H9 (cell line): ENCODE results near the gene REV1. TPM values are rescaled to one million over a fixed set of nuclear protein-coding genes. Genes with fewer than 3 reads are reported as not detected.

Experiments used
- DNase-seq: peaks from one replicate; pipeline ENCODE4 v3.0.0-alpha.2; 2017
- H2AFZ ChIP-seq: one replicate; pipeline ENCODE4 v1.6.1; 2013; ENCODE audit warnings: mild to moderate bottlenecking, low read length, control low read depth, moderate library complexity
- H2AK5ac ChIP-seq: 2 replicates; pipeline ENCODE4 v1.6.1; 2013; ENCODE audit warnings: low read length, control low read depth, mixed read lengths; ENCODE audit not compliant: insufficient read length
- H2BK120ac ChIP-seq: one replicate; pipeline ENCODE4 v1.6.1; 2013; ENCODE audit warnings: low read depth, mild to moderate bottlenecking, low read length, control low read depth, inconsistent platforms; ENCODE audit not compliant: poor library complexity, severe bottlenecking
- H2BK12ac ChIP-seq: 2 replicates; pipeline ENCODE4 v1.6.1; 2013; ENCODE audit warnings: low read length, control low read depth, mixed read lengths, low read depth; ENCODE audit not compliant: insufficient read length
- H2BK15ac ChIP-seq: 2 replicates; pipeline ENCODE4 v1.6.1; 2013; ENCODE audit warnings: low read depth, low read length, control low read depth
- H2BK20ac ChIP-seq: one replicate; pipeline ENCODE4 v1.6.1; 2013; ENCODE audit warnings: low read depth, mild to moderate bottlenecking, low read length, control low read depth, inconsistent platforms; ENCODE audit not compliant: poor library complexity, severe bottlenecking
- H2BK5ac ChIP-seq: 2 replicates; pipeline ENCODE4 v1.6.1; 2013; ENCODE audit warnings: low read length, control low read depth, mixed read lengths; ENCODE audit not compliant: insufficient read length
- H3K14ac ChIP-seq: 2 replicates; pipeline ENCODE4 v1.6.1; 2013; ENCODE audit warnings: low read length, control low read depth; ENCODE audit not compliant: insufficient read depth
- H3K18ac ChIP-seq: 2 replicates; pipeline ENCODE4 v1.6.1; 2013; ENCODE audit warnings: low read depth, mild to moderate bottlenecking, mixed read lengths, low read length, control low read depth; ENCODE audit not compliant: insufficient read length
- H3K23ac ChIP-seq: 2 replicates; pipeline ENCODE4 v1.6.1; 2013; ENCODE audit warnings: low read length, control low read depth, mixed read lengths, low read depth; ENCODE audit not compliant: insufficient read length
- H3K23me2 ChIP-seq: 2 replicates; pipeline ENCODE4 v1.6.1; 2013; ENCODE audit warnings: low read depth, mild to moderate bottlenecking, mixed read lengths, low read length, control low read depth; ENCODE audit not compliant: insufficient read length, poor library complexity, severe bottlenecking
- H3K27ac ChIP-seq: 2 replicates; pipeline ENCODE4 v1.5.1; 2013; ENCODE audit warnings: low read length, control low read depth, mixed read lengths, low read depth; ENCODE audit not compliant: insufficient read length
- H3K27me3 ChIP-seq: 2 replicates; pipeline ENCODE4 v1.6.1; 2013; ENCODE audit warnings: low read length, control low read depth, inconsistent platforms; ENCODE audit not compliant: insufficient read depth
- H3K4ac ChIP-seq: 2 replicates; pipeline ENCODE4 v1.6.1; 2013; ENCODE audit warnings: low read depth, mild to moderate bottlenecking, control low read depth, inconsistent platforms, low read length, moderate library complexity
- H3K4me1 ChIP-seq: 2 replicates; pipeline ENCODE4 v1.6.1; 2013; ENCODE audit warnings: low read length, control low read depth, inconsistent platforms; ENCODE audit not compliant: insufficient read depth
- H3K4me2 ChIP-seq: 2 replicates; pipeline ENCODE4 v1.6.1; 2013; ENCODE audit warnings: low read length, control low read depth, mixed read lengths; ENCODE audit not compliant: insufficient read length, insufficient read depth
- H3K56ac ChIP-seq: 2 replicates; pipeline ENCODE4 v1.6.1; 2013; ENCODE audit warnings: low read depth, mild to moderate bottlenecking, mixed read lengths, low read length, control low read depth; ENCODE audit not compliant: insufficient read length
- H3K79me1 ChIP-seq: 2 replicates; pipeline ENCODE4 v1.6.1; 2013; ENCODE audit warnings: low read depth, mild to moderate bottlenecking, moderate library complexity, low read length, control low read depth, inconsistent platforms; ENCODE audit not compliant: insufficient read depth, poor library complexity, severe bottlenecking
- H3K79me2 ChIP-seq: 2 replicates; pipeline ENCODE4 v1.6.1; 2013; ENCODE audit warnings: low read length, control low read depth, inconsistent platforms; ENCODE audit not compliant: insufficient read depth
- H3K9ac ChIP-seq: 2 replicates; pipeline ENCODE4 v1.6.1; 2013; ENCODE audit warnings: low read length, control low read depth, mixed read lengths; ENCODE audit not compliant: insufficient read length; ENCODE audit errors: extremely low read depth
- H3K9me3 ChIP-seq: one replicate; pipeline ENCODE4 v1.6.1; 2013; ENCODE audit warnings: low read depth, low read length, inconsistent platforms; ENCODE audit not compliant: control insufficient read depth
- H3T11ph ChIP-seq: one replicate; pipeline ENCODE4 v1.6.1; 2013; ENCODE audit warnings: mild to moderate bottlenecking, low read length, control low read depth, inconsistent platforms
- H4K20me1 ChIP-seq: one replicate; pipeline ENCODE4 v1.6.1; 2013; ENCODE audit not compliant: control insufficient read depth, insufficient read length, insufficient read depth
- H4K5ac ChIP-seq: 2 replicates; pipeline ENCODE4 v1.6.1; 2013; ENCODE audit warnings: low read depth, mild to moderate bottlenecking, mixed read lengths, low read length, control low read depth; ENCODE audit not compliant: insufficient read length
- H4K8ac ChIP-seq: replicated peaks from 2 replicates; pipeline ENCODE4 v1.6.1; 2013; ENCODE audit warnings: low read length, control low read depth, mixed read lengths, low read depth; ENCODE audit not compliant: insufficient read length
- H4K91ac ChIP-seq: 2 replicates; pipeline ENCODE4 v1.6.1; 2013; ENCODE audit warnings: low read depth, mild to moderate bottlenecking, moderate library complexity, mixed read lengths, low read length, control low read depth; ENCODE audit not compliant: insufficient read length
- H3K27ac Mint-ChIP-seq, 3 experiments: 2 replicates in 2 of 3; 3 replicates in 1 of 3; pipeline ENCODE4 v1.8.0; 2020 to 2021; ENCODE audit warnings: mixed read lengths in 3 of 3, mild to moderate bottlenecking in 1 of 3, moderate library complexity in 1 of 3
- H3K27me3 Mint-ChIP-seq: 2 replicates; pipeline ENCODE4 v1.8.0; 2021; ENCODE audit warnings: low read depth, mild to moderate bottlenecking, moderate library complexity, mixed read lengths
- H3K36me3 Mint-ChIP-seq, 3 experiments: 2 replicates in 2 of 3; 3 replicates in 1 of 3; pipeline ENCODE4 v1.8.0; 2020 to 2021; ENCODE audit warnings: low read depth in 3 of 3, mixed read lengths in 3 of 3; ENCODE audit not compliant: insufficient read depth in 1 of 3
- H3K4me1 Mint-ChIP-seq, 2 experiments: 2 replicates each; pipeline ENCODE4 v1.8.0; 2020; ENCODE audit warnings: mixed read lengths in 2 of 2
- H3K4me3 Mint-ChIP-seq, 2 experiments: 2 replicates in 1 of 2; 3 replicates in 1 of 2; pipeline ENCODE4 v1.8.0; 2020 to 2021; ENCODE audit warnings: mild to moderate bottlenecking in 2 of 2, mixed read lengths in 2 of 2, moderate library complexity in 1 of 2
- H3K9me3 Mint-ChIP-seq, 2 experiments: 2 replicates in 1 of 2; 3 replicates in 1 of 2; pipeline ENCODE4 v1.8.0; 2020; ENCODE audit warnings: mild to moderate bottlenecking in 2 of 2, mixed read lengths in 2 of 2, moderate library complexity in 1 of 2
- WGBS: extraction: QIAGEN DNeasy Blood & Tissue Kit; methylation state at CpG from one replicate; pipeline ENCODE4 v1.1.7; 2013; ENCODE audit warnings: missing lambda C conversion rate, low lambda C conversion rate, mixed read lengths; ENCODE audit not compliant: insufficient read length; ENCODE audit errors: extremely low coverage; 5-methylcytosine and 5-hydroxymethylcytosine counted together
- total RNA-seq: library from RNA; stranded (reverse); gene quantifications from 2 replicates; pipeline ENCODE4 v1.2.1, GENCODE V29; 2021
- TF ChIP-seq, protein P1 (sequence below): fragments of 200-600 bp; sonication (generic); conservative IDR thresholded peaks from 3 replicates; pipeline ENCODE4 v1.8.0; 2021; ENCODE audit warnings: antibody characterized with exemption, mild to moderate bottlenecking

Gene REV1
- total RNA-seq, 1 experiment from 2014 or later = 41.6 TPM

DNA sequence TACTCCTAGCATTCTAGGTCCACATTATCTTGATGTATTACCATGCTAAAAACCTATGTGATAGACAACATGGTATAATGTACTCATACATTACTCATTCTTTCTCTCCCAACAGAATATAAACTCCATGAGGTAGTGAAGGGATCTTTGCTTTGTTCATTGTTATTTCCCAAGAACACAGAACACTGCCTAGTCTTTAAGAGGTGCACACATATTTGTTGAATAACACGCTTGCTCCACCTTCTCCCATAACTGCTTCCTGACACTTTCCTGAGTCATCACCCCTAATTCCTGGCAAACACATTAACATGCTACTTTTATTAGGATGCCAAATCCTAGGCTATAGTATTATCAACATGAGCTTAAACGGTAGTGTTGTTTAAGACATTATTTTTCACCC, 41.3 kb downstream of the REV1 start:
- Histone ChIP-seq H2AFZ (no peak overlapping the region), H3K14ac (no peak overlapping the region), H2BK15ac (no peak overlapping the region), H3K79me1 (no peaks in the 10 kb centered on the region), H3K9me3 (no peaks in the 10 kb centered on the region), H3T11ph (no peak overlapping the region), H3K56ac (no peak overlapping the region), H4K5ac (no peak overlapping the region), H4K20me1 (no peaks in the 10 kb centered on the region), H3K9ac (no peak overlapping the region), H3K27ac (no peak overlapping the region), H3K4ac (no peak overlapping the region), H2BK20ac (no peak overlapping the region), H4K91ac (no peak overlapping the region), H3K4me1 (no peaks in the 10 kb centered on the region; the same call in 1 of the 2 replicates), H2AK5ac (no peak overlapping the region), H2BK5ac (no peak overlapping the region), H3K27me3 (no peaks in the 10 kb centered on the region), H3K23ac (no peak overlapping the region), H3K79me2 (no peaks in the 10 kb centered on the region; the same call in 1 of the 2 replicates), H2BK120ac (no peak overlapping the region), H4K8ac (no peak overlapping the region), H3K18ac (no peak overlapping the region), H3K4me2 (no peak overlapping the region), H2BK12ac (no peak overlapping the region), H3K23me2 (no peaks in the 10 kb centered on the region)
- Mint-ChIP-seq H3K4me1 (peaks cover 0 to 3% of the 10 kb centered on the region in 2 experiments; a peak in 1 of 4 replicates), H3K27me3 (no peaks in the 10 kb centered on the region), H3K27ac (no peak overlapping the region), H3K4me3 (no peak overlapping the region), H3K36me3 (peaks cover 9 to 45% (median 39%) of the 10 kb centered on the region in 3 experiments; a peak in 6 of 7 replicates), H3K9me3 (no peaks in the 10 kb centered on the region)
- no CpG with 5 or more reads among the region's 2 CpGs for WGBS
- no peak for DNase-seq
- TF ChIP-seq, protein P1, sequence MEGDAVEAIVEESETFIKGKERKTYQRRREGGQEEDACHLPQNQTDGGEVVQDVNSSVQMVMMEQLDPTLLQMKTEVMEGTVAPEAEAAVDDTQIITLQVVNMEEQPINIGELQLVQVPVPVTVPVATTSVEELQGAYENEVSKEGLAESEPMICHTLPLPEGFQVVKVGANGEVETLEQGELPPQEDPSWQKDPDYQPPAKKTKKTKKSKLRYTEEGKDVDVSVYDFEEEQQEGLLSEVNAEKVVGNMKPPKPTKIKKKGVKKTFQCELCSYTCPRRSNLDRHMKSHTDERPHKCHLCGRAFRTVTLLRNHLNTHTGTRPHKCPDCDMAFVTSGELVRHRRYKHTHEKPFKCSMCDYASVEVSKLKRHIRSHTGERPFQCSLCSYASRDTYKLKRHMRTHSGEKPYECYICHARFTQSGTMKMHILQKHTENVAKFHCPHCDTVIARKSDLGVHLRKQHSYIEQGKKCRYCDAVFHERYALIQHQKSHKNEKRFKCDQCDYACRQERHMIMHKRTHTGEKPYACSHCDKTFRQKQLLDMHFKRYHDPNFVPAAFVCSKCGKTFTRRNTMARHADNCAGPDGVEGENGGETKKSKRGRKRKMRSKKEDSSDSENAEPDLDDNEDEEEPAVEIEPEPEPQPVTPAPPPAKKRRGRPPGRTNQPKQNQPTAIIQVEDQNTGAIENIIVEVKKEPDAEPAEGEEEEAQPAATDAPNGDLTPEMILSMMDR = no peak
